ENCODE measurements around the gene PRKCA.

- TF ChIP-seq POLR2AphosphoS5 (IDR thresholded peaks at IDR 0.05): no peak
- TF ChIP-seq CTCF (IDR thresholded peaks at IDR 0.05): no peak
- TF ChIP-seq EP300 (IDR thresholded peaks at IDR 0.05): no peak
Observed at GRCh38 chr17:66335797-66336196, 33.4 kb downstream of the PRKCA start.
